ENCODE data around the gene ADAMTS20. TPM values are rescaled to one million over a fixed set of nuclear protein-coding genes. Genes with fewer than 3 reads are reported as not detected.

Gene ADAMTS20
- total RNA-seq, 1 experiment from 2014 or later = 1.6 TPM

DNA sequence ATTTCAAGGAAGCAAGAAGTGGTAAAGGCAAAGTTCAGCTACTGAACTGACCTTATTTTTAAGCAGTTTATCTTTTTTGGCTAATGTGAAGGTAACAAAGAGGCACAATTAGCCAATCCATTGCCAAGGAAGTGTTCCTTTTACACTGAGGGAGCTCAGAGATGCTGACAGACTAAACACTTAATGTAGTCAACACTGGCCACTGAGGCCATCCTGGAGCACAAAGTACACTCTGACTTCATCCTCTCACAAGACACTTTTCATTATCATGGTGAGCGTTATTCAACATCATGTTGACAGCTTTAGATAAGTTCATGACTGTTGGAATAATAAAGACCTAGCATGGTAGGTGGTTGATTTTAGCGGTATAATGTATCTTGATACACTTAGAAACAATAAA is 89.9 kb downstream of the ADAMTS20 start:
- peaks cover 4% of the 10 kb centered on the region; the same call in 1 of the 2 replicates for H3K36me3 ChIP-seq (ENCODE audit: low read depth, low read length)
- no peak overlapping the region for H3K4me2 ChIP-seq (ENCODE audit: low read length)
- no peaks in the 10 kb centered on the region for H3F3A ChIP-seq (ENCODE audit: low read length, unreplicated experiment)
- H3K9ac ChIP-seq (ENCODE audit: low read length) = no peak overlapping the region
- H2AFZ ChIP-seq (ENCODE audit: low read length) = no peak overlapping the region
- H3K79me2 ChIP-seq (ENCODE audit: low read length) = no peaks in the 10 kb centered on the region
- intact Hi-C loops (cut with micrococcal nuclease) = no loop called here
- no peaks in the 10 kb centered on the region for H4K20me1 ChIP-seq (ENCODE audit: low read length)
- H3K4me1 ChIP-seq (ENCODE audit: insufficient read depth, low read length) = no peaks in the 10 kb centered on the region
- no peaks in the 10 kb centered on the region for H3K9me2 ChIP-seq (replicated peaks; ENCODE audit: low read length)
- ATAC-seq (no peak), DNase-seq (no peak)
- no peak overlapping the region for H3K4me3 ChIP-seq (ENCODE audit: low read length)
- no TSS peak for BruUV-seq (replicated peaks)
- H3K27ac ChIP-seq (ENCODE audit: low read length) = no peak overlapping the region
- CTCF ChIA-PET = no interaction called here
- TF ChIP-seq EZH2 (IDR thresholded peaks at IDR 0.05; ENCODE audit: low read length, unreplicated experiment) (no peak), EZH2phosphoT487 (IDR thresholded peaks at IDR 0.05; ENCODE audit: borderline replicate concordance, low read length) (no peak), CTCF (conservative IDR thresholded peaks at IDR 0.05; ENCODE audit: low read depth, low read length) (no peak)
- H3K9me3 ChIP-seq (ENCODE audit: low read length) = no peaks in the 10 kb centered on the region
- H3K27me3 ChIP-seq (ENCODE audit: low read length) = peaks cover 9% of the 10 kb centered on the region
- POLR2A ChIA-PET (ENCODE audit: unreplicated experiment) = no interaction called here

- H3K9ac ChIP-seq (ENCODE audit: low read length) = no peak overlapping the region
- no peak overlapping the region for H3K4me3 ChIP-seq (ENCODE audit: low read length)
- no peak overlapping the region for H2AFZ ChIP-seq (ENCODE audit: low read length)
- intact Hi-C loops (cut with micrococcal nuclease) = no loop called here
- ChIA-PET POLR2A (ENCODE audit: unreplicated experiment) (no interaction called here), CTCF (no interaction called here)
- no peaks in the 10 kb centered on the region for H3K9me2 ChIP-seq (replicated peaks; ENCODE audit: low read length)
- H3K4me1 ChIP-seq (ENCODE audit: insufficient read depth, low read length) = no peaks in the 10 kb centered on the region
- no TSS peak for BruUV-seq (replicated peaks)
- H3K9me3 ChIP-seq (ENCODE audit: low read length) = peaks cover 6% of the 10 kb centered on the region; the same call in 1 of the 2 replicates
- no peak overlapping the region for H3K27ac ChIP-seq (ENCODE audit: low read length)
- no peaks in the 10 kb centered on the region for H4K20me1 ChIP-seq (ENCODE audit: low read length)
- ATAC-seq (no peak), DNase-seq (no peak)
- TF ChIP-seq CTCF (conservative IDR thresholded peaks at IDR 0.05; ENCODE audit: low read depth, low read length) (no peak), EZH2 (IDR thresholded peaks at IDR 0.05; ENCODE audit: low read length, unreplicated experiment) (no peak), EZH2phosphoT487 (IDR thresholded peaks at IDR 0.05; ENCODE audit: borderline replicate concordance, low read length) (no peak)
- H3F3A ChIP-seq (ENCODE audit: low read length, unreplicated experiment) = no peaks in the 10 kb centered on the region
- H3K4me2 ChIP-seq (ENCODE audit: low read length) = no peak overlapping the region
- peaks cover 9% of the 10 kb centered on the region for H3K36me3 ChIP-seq (ENCODE audit: low read depth, low read length)
- H3K27me3 ChIP-seq (ENCODE audit: low read length) = peaks cover 9% of the 10 kb centered on the region
- H3K79me2 ChIP-seq (ENCODE audit: low read length) = no peaks in the 10 kb centered on the region
Measured at GRCh38 chr12:43459285-43459684, 92.7 kb downstream of the ADAMTS20 start.

- Histone ChIP-seq H3K27me3 (ENCODE audit: low read length) (no peaks in the 10 kb centered on the region), H3K36me3 (ENCODE audit: low read depth, low read length) (peaks cover 5% of the 10 kb centered on the region), H3K4me3 (ENCODE audit: low read length) (no peak overlapping the region), H3K9me3 (ENCODE audit: low read length) (peaks cover 6% of the 10 kb centered on the region; the same call in 1 of the 2 replicates), H2AFZ (ENCODE audit: low read length) (no peak overlapping the region), H3K79me2 (ENCODE audit: low read length) (no peaks in the 10 kb centered on the region), H3K4me1 (ENCODE audit: insufficient read depth, low read length) (no peaks in the 10 kb centered on the region), H3K9ac (ENCODE audit: low read length) (no peak overlapping the region), H3K4me2 (ENCODE audit: low read length) (no peak overlapping the region), H4K20me1 (ENCODE audit: low read length) (no peaks in the 10 kb centered on the region), H3F3A (ENCODE audit: low read length, unreplicated experiment) (no peaks in the 10 kb centered on the region), H3K9me2 (replicated peaks; ENCODE audit: low read length) (no peaks in the 10 kb centered on the region), H3K27ac (ENCODE audit: low read length) (no peak overlapping the region)
- TF ChIP-seq EZH2 (IDR thresholded peaks at IDR 0.05; ENCODE audit: low read length, unreplicated experiment) (no peak), CTCF (conservative IDR thresholded peaks at IDR 0.05; ENCODE audit: low read depth, low read length) (no peak), EZH2phosphoT487 (IDR thresholded peaks at IDR 0.05; ENCODE audit: borderline replicate concordance, low read length) (no peak)
- intact Hi-C loops (cut with micrococcal nuclease) = no loop called here
- ChIA-PET CTCF (no interaction called here), POLR2A (ENCODE audit: unreplicated experiment) (no interaction called here)
- DNase-seq (no peak), ATAC-seq (no peak)
- BruUV-seq (replicated peaks) = no TSS peak
Measured at GRCh38 chr12:43453761-43454160, 98.2 kb downstream of the ADAMTS20 start.

Measured in PC-3 (cell line).